ENCODE data around the gene KRT8. TPM values are rescaled to one million over a fixed set of nuclear protein-coding genes. Genes with fewer than 3 reads are reported as not detected.

KRT8 gene
- total and polyA plus RNA-seq, 2 of the 13 experiments (the other 11 are each of a cell fraction or from before 2014, with no cell fraction given): 498 to 718 TPM

DNA sequence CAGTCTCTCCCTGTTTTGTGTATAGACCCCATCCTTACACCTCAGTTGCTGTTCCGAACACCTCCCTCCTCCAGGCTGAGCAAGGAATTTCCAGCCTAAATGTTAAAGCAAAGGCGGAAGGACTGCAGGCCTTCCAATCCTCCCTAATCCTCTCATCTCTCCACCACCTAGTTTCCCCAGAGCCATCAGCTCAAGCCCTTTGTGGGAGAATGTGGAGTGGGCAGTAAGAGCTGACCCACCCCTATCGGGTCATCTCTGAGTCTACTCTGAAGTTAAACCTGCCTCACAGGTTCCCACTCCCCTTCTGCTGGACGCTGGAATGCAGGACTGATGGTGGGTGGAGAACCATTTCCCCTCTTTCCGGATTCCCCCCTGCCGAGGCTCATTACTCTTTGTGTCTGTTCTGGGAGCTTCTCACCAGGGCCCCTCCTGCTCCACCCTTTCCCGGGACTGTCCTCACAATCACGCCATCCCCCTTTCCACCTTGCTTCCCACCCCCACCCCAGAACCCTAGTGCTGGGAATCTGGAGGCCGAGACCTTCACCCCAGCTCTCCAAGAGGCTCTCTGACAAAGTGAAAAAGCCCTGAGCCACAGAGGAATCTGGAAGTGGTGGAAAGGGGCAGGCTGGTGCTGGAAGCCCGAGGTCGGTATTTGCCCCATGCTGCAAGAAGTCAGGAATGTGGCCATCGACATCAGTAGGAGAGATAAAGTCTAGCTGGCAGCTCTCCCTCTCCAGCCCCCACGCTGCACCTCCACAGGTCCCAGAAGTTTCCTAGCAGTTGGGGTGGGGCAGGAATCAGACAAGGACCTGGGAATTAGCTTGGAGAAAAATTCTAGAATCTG lies 40.7 kb upstream of the KRT8 start (continued):
- TF ChIP-seq, protein P1, sequence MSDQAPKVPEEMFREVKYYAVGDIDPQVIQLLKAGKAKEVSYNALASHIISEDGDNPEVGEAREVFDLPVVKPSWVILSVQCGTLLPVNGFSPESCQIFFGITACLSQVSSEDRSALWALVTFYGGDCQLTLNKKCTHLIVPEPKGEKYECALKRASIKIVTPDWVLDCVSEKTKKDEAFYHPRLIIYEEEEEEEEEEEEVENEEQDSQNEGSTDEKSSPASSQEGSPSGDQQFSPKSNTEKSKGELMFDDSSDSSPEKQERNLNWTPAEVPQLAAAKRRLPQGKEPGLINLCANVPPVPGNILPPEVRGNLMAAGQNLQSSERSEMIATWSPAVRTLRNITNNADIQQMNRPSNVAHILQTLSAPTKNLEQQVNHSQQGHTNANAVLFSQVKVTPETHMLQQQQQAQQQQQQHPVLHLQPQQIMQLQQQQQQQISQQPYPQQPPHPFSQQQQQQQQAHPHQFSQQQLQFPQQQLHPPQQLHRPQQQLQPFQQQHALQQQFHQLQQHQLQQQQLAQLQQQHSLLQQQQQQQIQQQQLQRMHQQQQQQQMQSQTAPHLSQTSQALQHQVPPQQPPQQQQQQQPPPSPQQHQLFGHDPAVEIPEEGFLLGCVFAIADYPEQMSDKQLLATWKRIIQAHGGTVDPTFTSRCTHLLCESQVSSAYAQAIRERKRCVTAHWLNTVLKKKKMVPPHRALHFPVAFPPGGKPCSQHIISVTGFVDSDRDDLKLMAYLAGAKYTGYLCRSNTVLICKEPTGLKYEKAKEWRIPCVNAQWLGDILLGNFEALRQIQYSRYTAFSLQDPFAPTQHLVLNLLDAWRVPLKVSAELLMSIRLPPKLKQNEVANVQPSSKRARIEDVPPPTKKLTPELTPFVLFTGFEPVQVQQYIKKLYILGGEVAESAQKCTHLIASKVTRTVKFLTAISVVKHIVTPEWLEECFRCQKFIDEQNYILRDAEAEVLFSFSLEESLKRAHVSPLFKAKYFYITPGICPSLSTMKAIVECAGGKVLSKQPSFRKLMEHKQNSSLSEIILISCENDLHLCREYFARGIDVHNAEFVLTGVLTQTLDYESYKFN (CRISPR knock-in tag; conservative IDR thresholded peaks at IDR 0.05): peak; percentile 80
- 0 out of 2 replicates have a peak, but pooled peaks have one; percentile 19 for TF ChIP-seq ATF1 (CRISPR knock-in tag; IDR thresholded peaks at IDR 0.05)
- TF ChIP-seq, protein P2, sequence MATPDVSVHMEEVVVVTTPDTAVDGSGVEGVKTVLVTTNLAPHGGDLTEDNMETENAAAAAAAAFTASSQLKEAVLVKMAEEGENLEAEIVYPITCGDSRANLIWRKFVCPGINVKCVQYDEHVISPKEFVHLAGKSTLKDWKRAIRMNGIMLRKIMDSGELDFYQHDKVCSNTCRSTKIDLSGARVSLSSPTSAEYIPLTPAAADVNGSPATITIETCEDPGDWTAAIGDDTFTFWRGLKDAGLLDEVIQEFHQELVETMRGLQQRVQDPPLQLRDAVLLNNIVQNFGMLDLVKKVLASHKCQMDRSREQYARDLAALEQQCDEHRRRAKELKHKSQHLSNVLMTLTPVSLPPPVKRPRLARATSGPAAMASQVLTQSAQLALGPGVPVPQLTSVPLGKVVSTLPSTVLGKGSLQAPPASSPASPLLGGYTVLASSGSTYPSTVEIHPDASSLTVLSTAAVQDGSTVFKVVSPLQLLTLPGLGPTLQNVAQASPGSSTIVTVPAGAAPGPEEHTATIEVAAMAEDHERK (CRISPR knock-in tag; IDR thresholded peaks at IDR 0.05; ENCODE audit: low read depth): no peak
- TF ChIP-seq ZNF773 (CRISPR knock-in tag; IDR thresholded peaks at IDR 0.05; ENCODE audit: borderline replicate concordance): no peak
- TF ChIP-seq, protein P3, sequence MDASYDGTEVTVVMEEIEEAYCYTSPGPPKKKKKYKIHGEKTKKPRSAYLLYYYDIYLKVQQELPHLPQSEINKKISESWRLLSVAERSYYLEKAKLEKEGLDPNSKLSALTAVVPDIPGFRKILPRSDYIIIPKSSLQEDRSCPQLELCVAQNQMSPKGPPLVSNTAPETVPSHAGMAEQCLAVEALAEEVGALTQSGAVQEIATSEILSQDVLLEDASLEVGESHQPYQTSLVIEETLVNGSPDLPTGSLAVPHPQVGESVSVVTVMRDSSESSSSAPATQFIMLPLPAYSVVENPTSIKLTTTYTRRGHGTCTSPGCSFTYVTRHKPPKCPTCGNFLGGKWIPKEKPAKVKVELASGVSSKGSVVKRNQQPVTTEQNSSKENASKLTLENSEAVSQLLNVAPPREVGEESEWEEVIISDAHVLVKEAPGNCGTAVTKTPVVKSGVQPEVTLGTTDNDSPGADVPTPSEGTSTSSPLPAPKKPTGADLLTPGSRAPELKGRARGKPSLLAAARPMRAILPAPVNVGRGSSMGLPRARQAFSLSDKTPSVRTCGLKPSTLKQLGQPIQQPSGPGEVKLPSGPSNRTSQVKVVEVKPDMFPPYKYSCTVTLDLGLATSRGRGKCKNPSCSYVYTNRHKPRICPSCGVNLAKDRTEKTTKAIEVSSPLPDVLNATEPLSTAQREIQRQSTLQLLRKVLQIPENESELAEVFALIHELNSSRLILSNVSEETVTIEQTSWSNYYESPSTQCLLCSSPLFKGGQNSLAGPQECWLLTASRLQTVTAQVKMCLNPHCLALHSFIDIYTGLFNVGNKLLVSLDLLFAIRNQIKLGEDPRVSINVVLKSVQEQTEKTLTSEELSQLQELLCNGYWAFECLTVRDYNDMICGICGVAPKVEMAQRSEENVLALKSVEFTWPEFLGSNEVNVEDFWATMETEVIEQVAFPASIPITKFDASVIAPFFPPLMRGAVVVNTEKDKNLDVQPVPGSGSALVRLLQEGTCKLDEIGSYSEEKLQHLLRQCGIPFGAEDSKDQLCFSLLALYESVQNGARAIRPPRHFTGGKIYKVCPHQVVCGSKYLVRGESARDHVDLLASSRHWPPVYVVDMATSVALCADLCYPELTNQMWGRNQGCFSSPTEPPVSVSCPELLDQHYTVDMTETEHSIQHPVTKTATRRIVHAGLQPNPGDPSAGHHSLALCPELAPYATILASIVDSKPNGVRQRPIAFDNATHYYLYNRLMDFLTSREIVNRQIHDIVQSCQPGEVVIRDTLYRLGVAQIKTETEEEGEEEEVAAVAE (CRISPR knock-in tag; IDR thresholded peaks at IDR 0.05; ENCODE audit: borderline replicate concordance): no peak
- TF ChIP-seq ZNF550 (CRISPR knock-in tag; IDR thresholded peaks at IDR 0.05; ENCODE audit: borderline replicate concordance): no peak
- TF ChIP-seq, protein P4, sequence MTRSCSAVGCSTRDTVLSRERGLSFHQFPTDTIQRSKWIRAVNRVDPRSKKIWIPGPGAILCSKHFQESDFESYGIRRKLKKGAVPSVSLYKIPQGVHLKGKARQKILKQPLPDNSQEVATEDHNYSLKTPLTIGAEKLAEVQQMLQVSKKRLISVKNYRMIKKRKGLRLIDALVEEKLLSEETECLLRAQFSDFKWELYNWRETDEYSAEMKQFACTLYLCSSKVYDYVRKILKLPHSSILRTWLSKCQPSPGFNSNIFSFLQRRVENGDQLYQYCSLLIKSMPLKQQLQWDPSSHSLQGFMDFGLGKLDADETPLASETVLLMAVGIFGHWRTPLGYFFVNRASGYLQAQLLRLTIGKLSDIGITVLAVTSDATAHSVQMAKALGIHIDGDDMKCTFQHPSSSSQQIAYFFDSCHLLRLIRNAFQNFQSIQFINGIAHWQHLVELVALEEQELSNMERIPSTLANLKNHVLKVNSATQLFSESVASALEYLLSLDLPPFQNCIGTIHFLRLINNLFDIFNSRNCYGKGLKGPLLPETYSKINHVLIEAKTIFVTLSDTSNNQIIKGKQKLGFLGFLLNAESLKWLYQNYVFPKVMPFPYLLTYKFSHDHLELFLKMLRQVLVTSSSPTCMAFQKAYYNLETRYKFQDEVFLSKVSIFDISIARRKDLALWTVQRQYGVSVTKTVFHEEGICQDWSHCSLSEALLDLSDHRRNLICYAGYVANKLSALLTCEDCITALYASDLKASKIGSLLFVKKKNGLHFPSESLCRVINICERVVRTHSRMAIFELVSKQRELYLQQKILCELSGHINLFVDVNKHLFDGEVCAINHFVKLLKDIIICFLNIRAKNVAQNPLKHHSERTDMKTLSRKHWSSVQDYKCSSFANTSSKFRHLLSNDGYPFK (CRISPR knock-in tag; IDR thresholded peaks at IDR 0.05; ENCODE audit: borderline replicate concordance): no peak
- no peak for TF ChIP-seq DNMT1 (CRISPR knock-in tag; IDR thresholded peaks at IDR 0.05)
- TF ChIP-seq ZNF605 (CRISPR knock-in tag; IDR thresholded peaks at IDR 0.05): peak; percentile 85
